Activated naive CD4-positive, alpha-beta T cell treated with anti-CD3 and anti-CD28 coated beads, Interleukin-2, amount 10 ng/mL, durations not matched to agents 5 hours and 36 hours (primary cell): ENCODE data around the gene ANKRD10. TPM values are rescaled to one million over a fixed set of nuclear protein-coding genes. Genes with fewer than 3 reads are reported as not detected.

Experiments used
- total RNA-seq, 2 experiments: library from RNA; stranded (reverse); gene quantifications; one replicate each; pipeline ENCODE4 v1.2.3, GENCODE V29; 2021

ANKRD10 gene
- total RNA-seq: 100 to 1,000 TPM; 109 to 114 TPM

GRCh38 chr13:110915057-110915873 lies at the start of gene ANKRD10:
ANKRD10 (minus strand) TSS chr13:110915069; CDS start chr13:110914934, 135 bp downstream.

Other genes starting within 250 kb of the ANKRD10 start
- gene CARS2, start 209.0 kb downstream of the ANKRD10 start, total RNA-seq: 10 to 100 TPM; 73.6 to 74.9 TPM
- gene ING1, start 201.4 kb downstream of the ANKRD10 start, total RNA-seq: 10 to 100 TPM; 19.1 to 20.8 TPM
- 10 to 100 TPM; 67.8 to 69.7 TPM for gene ARHGEF7, start 200.2 kb upstream of the ANKRD10 start, total RNA-seq